ENCODE measurements around the gene SLC35A2.
A peak's percentile ranks its signal among the peaks of the same experiment; 100 is the strongest.
"Not testable (repeated sequence)": the region's sequence is repeated elsewhere in the genome, so short reads cannot be mapped to it uniquely, and the experiment has no call there.

Gene SLC35A2

DNA sequence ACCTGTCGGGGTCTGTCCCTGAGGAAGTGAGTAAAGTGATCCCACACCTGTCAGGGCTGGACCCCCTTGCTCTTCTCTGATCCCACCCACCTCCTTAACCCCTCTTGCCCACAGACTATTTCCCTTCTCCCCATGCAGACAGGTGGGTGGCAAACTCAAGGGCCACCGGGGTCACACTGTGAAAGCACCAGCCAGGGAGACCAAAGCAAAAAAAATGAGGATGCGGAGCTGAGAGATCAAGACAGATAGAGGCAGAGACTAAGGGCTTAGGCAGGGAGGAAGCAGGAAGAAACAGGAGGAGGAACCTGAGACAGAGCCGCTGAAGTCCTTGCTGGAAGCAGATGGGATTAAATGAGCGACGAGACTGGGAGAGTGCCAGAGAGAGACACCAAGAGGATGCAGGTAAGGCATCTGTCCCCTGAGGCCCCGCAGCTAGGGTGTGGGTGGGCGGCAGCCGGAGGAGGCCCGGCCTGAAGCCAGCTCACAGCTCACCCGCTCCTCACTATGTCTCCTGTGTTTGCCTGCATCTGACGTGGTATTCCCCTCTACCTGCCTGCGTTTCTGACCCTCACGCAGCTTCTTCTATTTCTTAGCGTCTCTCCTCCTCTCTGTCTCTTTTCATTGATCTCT, 21.0 kb downstream of the SLC35A2 start:
- intact Hi-C loops (cut with DNase I), result loop anchor here (10.0 kb wide), 2 partner anchors 86 to 216 kb away; partner anchors contain the start of gene HDAC6
- DNase-seq, result peak in 22 of 42 donors; percentile 4 to 57 (median 32)

DNA sequence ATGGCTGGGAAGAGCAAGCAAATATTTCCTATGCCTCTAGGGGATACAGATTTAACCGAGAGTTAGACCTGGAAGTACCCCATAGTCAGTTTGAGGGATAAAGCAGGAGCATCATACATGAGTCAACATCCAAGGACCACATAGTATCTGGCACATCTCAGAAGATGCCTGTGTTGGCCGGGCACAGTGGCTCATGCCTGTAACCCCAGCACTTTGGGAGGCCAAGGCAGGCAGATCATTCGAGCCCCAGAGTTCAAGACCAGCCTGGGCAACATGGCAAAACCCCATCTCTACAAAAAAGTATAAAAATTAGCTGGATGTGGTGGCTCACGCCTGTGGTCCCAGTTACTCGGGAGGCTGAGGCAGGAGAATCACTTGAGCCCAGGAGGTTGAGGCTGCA, 24.9 kb downstream of the SLC35A2 start:
- intact Hi-C loops (cut with DNase I), result not testable (repeated sequence)
- DNase-seq, result peak in 1 of 42 donors; percentile 5

DNA sequence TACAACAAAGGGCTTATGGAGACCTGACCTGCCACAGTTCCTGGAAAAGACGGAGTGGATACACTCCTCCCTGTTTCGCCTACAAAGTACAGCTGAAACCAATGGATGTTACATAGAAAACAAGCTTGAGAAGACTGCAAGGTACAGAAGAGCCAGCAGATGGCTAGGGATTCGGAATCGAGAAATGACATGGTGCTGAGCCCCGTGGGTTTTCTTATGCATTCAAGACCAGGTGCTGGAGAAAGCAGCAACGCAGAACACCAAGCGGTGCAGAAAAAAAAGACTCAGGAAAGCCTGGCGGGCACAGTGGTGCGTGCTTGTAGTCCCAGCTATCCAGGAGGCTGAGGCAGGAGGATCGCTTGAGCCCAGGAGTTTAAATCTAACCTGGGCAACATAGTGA, 27.7 kb downstream of the SLC35A2 start:
- no peak for DNase-seq
- intact Hi-C loops (cut with DNase I), result no loop called here

- intact Hi-C loops (cut with DNase I); DNase-seq: not testable (repeated sequence)
Measured at GRCh38 chrX:48876944-48877343, 34.5 kb downstream of the SLC35A2 start.

- DNase-seq; intact Hi-C loops (cut with DNase I): not testable (repeated sequence)
Measured at GRCh38 chrX:48872017-48872416, 39.4 kb downstream of the SLC35A2 start.

DNA sequence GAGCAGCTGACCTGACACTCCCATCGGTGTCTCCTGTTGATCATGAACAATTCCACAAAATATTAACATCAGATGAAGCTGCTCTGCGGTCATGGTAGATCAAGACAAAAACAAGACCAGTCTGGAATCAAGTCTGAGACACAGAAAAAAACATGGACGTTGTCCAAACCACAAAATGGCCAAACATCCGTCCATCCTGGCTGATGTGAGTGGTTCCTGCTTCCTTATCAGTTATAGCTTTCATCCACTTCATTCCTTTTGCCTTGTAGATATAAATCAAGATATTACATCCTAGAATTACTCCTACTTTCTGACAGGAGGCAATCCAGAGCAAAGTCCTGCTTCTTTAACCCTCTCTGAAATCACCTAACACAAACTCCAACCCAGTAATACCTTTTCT, 47.2 kb downstream of the SLC35A2 start:
- intact Hi-C loops (cut with DNase I), result no loop called here

DNA sequence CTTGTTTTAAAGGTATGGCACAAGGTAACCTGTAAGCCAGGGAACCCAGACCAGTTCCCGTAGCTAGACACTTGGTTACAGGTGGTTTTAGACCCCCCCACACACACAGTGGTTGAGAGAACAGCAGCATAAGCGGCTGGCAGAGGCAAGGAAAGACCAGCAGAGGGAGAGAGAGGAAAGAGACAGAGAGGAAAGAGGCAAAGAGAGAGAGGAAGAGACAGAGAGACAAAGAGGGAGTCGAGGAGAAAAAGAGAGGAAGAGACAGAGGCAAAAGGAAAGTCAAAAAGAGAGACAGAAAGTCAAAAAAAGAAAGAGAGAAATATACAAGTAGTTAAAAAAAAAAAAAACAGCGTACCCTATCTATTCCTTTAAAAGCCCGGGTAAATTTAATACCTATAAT, 56.5 kb downstream of the SLC35A2 start:
- intact Hi-C loops (cut with DNase I), result no loop called here
- no peak for DNase-seq

More for the DNA sequence above, 47.2 kb downstream of the SLC35A2 start:
- no peak for DNase-seq

DNA sequence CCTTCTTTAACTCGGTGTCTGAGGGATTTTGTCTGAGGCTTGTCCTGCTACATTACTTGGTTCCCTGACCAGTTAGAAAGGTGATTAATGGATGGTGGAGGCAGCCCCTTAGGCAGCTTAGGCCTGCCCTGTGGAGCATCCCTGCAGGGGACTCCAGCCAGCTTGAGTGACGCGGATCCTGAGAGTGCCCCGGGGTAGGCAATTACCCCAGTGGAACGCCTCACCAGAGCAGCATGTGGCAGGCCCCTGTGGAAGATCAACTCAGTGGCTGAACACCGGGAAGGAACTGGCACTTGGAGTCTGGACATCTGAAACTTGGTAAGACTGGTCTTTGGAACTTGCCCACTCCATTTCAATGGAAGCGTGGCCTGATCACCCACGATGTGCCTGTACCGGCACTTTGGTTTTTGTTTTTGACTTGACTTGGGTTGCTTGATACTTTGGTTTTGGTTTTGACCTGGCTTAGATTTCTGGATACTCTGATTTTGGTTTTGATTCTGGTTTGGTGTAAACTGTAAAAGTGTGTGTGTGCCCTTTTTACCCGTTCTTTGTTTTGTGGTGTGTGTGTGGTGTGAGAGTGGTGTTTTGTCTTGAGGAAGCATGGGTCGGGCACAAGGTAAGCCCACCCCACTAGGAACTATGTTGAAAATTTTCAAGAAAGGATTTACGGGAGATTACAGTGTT, 57.2 kb downstream of the SLC35A2 start:
- DNase-seq; intact Hi-C loops (cut with DNase I): not testable (repeated sequence)

GRCh38 chrX:48853494-48853893, 58.0 kb downstream of the SLC35A2 start:
- DNase-seq; intact Hi-C loops (cut with DNase I): not testable (repeated sequence)
